GM23338 (cell line): ENCODE data around the gene PNMA1.

Experiments used
- CREB1 ChIP-seq: fragments of 250-450 bp; sonication (Bioruptor Pico); IDR thresholded peaks from 2 replicates; pipeline ENCODE4 v1.5.0; 2020; ENCODE audit warnings: low read depth, mild to moderate bottlenecking, moderate library complexity
- CTCF ChIP-seq, 2 experiments: fragments of 200-600 bp in 1 of 2; sonication (generic) in 1 of 2; conservative IDR thresholded peaks; 2 replicates each; pipeline versions ENCODE4 v1.5.1 to v1.6.1; 2016 to 2017; ENCODE audit warnings: antibody characterized with exemption in 2 of 2, low read depth in 2 of 2, mild to moderate bottlenecking in 2 of 2, moderate library complexity in 1 of 2
- ETS1 ChIP-seq: IDR thresholded peaks from 2 replicates; pipeline ENCODE4 v1.6.1; 2016; ENCODE audit warnings: antibody characterized with exemption
- EZH2 ChIP-seq: fragments of 200-600 bp; sonication (generic); IDR thresholded peaks from one replicate; pipeline ENCODE4 v1.8.0; 2017; ENCODE audit warnings: antibody characterized with exemption, mild to moderate bottlenecking, low read depth; ENCODE audit not compliant: unreplicated experiment
- EZH2phosphoT487 ChIP-seq: fragments of 200-600 bp; sonication (generic); IDR thresholded peaks from one replicate; pipeline ENCODE4 v1.8.1; 2018; ENCODE audit warnings: antibody characterized with exemption; ENCODE audit not compliant: unreplicated experiment
- NANOG ChIP-seq: IDR thresholded peaks from 2 replicates; pipeline ENCODE4 v1.6.1; 2016; ENCODE audit warnings: antibody characterized with exemption, borderline replicate concordance
- POLR2AphosphoS5 ChIP-seq: IDR thresholded peaks from 2 replicates; pipeline ENCODE4 v1.6.1; 2016; ENCODE audit warnings: antibody characterized with exemption, low read depth
- REST ChIP-seq: IDR thresholded peaks from one replicate; pipeline ENCODE4 v1.6.1; 2018; ENCODE audit warnings: antibody characterized with exemption; ENCODE audit not compliant: unreplicated experiment
- ZNF114 ChIP-seq: fragments of 250-450 bp; sonication (Bioruptor Pico); IDR thresholded peaks from 2 replicates; pipeline ENCODE4 v1.5.0; 2020; ENCODE audit warnings: mild to moderate bottlenecking, moderate library complexity
- TF ChIP-seq, protein P1 (sequence below): fragments of 250-450 bp; sonication (Bioruptor Pico); IDR thresholded peaks from 2 replicates; pipeline ENCODE4 v1.5.0; 2020; ENCODE audit warnings: mild to moderate bottlenecking, moderate library complexity

DNA sequence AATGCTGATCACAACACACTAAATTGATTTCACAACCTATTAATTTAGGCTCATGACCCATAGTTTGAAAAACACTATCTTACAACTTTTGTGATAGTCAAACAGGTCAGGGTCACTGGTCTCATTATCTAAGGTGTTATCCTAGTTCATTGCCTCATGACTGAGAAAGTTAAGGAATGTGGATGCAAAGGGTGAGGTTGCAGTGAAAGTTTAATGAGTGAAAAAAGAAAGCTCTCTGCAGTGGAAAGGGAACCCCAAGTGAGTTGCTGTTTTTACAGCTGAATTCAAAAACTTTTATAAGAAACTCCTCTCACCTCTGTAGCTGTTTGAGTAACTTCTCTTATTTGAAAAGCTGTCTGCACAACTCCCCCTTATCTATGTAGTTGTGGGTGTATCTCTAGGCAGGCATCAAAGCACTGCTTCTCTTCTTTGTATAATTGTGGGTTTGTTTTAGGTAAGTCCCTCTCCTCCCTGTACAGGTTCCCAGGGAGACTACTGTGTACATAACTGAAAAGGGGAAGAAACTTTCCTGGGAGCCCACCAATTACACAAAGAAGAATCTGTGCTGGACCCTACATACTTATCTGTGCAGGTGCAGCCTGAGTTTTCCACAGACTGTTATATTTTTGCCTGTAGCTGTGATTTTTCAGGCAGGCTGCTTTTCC, 50.5 kb downstream of the PNMA1 start:
- TF ChIP-seq REST, result no peak
- no peak for TF ChIP-seq NANOG
- TF ChIP-seq CTCF (conservative IDR thresholded peaks at IDR 0.05; ENCODE audit: low read depth in 2 of 2), result no peak
- no peak for TF ChIP-seq ETS1
- TF ChIP-seq EZH2phosphoT487, result no peak
- no peak for TF ChIP-seq CREB1
- TF ChIP-seq EZH2, result no peak
- no peak for TF ChIP-seq POLR2AphosphoS5
- no peak for TF ChIP-seq ZNF114 (CRISPR knock-in tag)
- TF ChIP-seq, protein P1, sequence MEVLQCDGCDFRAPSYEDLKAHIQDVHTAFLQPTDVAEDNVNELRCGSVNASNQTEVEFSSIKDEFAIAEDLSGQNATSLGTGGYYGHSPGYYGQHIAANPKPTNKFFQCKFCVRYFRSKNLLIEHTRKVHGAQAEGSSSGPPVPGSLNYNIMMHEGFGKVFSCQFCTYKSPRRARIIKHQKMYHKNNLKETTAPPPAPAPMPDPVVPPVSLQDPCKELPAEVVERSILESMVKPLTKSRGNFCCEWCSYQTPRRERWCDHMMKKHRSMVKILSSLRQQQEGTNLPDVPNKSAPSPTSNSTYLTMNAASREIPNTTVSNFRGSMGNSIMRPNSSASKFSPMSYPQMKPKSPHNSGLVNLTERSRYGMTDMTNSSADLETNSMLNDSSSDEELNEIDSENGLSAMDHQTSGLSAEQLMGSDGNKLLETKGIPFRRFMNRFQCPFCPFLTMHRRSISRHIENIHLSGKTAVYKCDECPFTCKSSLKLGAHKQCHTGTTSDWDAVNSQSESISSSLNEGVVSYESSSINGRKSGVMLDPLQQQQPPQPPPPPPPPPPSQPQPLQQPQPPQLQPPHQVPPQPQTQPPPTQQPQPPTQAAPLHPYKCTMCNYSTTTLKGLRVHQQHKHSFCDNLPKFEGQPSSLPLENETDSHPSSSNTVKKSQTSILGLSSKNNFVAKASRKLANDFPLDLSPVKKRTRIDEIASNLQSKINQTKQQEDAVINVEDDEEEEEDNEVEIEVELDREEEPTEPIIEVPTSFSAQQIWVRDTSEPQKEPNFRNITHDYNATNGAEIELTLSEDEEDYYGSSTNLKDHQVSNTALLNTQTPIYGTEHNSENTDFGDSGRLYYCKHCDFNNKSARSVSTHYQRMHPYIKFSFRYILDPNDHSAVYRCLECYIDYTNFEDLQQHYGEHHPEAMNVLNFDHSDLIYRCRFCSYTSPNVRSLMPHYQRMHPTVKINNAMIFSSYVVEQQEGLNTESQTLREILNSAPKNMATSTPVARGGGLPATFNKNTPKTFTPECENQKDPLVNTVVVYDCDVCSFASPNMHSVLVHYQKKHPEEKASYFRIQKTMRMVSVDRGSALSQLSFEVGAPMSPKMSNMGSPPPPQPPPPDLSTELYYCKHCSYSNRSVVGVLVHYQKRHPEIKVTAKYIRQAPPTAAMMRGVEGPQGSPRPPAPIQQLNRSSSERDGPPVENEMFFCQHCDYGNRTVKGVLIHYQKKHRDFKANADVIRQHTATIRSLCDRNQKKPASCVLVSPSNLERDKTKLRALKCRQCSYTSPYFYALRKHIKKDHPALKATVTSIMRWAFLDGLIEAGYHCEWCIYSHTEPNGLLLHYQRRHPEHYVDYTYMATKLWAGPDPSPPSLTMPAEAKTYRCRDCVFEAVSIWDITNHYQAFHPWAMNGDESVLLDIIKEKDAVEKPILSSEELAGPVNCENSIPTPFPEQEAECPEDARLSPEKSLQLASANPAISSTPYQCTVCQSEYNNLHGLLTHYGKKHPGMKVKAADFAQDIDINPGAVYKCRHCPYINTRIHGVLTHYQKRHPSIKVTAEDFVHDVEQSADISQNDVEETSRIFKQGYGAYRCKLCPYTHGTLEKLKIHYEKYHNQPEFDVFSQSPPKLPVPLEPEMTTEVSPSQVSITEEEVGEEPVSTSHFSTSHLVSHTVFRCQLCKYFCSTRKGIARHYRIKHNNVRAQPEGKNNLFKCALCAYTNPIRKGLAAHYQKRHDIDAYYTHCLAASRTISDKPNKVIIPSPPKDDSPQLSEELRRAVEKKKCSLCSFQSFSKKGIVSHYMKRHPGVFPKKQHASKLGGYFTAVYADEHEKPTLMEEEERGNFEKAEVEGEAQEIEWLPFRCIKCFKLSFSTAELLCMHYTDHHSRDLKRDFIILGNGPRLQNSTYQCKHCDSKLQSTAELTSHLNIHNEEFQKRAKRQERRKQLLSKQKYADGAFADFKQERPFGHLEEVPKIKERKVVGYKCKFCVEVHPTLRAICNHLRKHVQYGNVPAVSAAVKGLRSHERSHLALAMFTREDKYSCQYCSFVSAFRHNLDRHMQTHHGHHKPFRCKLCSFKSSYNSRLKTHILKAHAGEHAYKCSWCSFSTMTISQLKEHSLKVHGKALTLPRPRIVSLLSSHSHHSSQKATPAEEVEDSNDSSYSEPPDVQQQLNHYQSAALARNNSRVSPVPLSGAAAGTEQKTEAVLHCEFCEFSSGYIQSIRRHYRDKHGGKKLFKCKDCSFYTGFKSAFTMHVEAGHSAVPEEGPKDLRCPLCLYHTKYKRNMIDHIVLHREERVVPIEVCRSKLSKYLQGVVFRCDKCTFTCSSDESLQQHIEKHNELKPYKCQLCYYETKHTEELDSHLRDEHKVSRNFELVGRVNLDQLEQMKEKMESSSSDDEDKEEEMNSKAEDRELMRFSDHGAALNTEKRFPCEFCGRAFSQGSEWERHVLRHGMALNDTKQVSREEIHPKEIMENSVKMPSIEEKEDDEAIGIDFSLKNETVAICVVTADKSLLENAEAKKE (CRISPR knock-in tag), result no peak
